DND-41 (cell line): ENCODE results near the gene FBXL2.

Experiments used
- EZH2 ChIP-seq: IDR thresholded peaks from 3 replicates; pipeline ENCODE4 v1.6.1; 2012; ENCODE audit warnings: borderline replicate concordance, low read depth, mild to moderate bottlenecking, moderate library complexity, low read length, inconsistent platforms; ENCODE audit not compliant: severe bottlenecking
- TF ChIP-seq, protein P1 (sequence below): IDR thresholded peaks from 2 replicates; pipeline ENCODE4 v1.5.1; 2012; ENCODE audit warnings: borderline replicate concordance, low read length, moderate library complexity, mild to moderate bottlenecking; ENCODE audit not compliant: poor library complexity, severe bottlenecking; ENCODE audit errors: extremely low read depth

DNA sequence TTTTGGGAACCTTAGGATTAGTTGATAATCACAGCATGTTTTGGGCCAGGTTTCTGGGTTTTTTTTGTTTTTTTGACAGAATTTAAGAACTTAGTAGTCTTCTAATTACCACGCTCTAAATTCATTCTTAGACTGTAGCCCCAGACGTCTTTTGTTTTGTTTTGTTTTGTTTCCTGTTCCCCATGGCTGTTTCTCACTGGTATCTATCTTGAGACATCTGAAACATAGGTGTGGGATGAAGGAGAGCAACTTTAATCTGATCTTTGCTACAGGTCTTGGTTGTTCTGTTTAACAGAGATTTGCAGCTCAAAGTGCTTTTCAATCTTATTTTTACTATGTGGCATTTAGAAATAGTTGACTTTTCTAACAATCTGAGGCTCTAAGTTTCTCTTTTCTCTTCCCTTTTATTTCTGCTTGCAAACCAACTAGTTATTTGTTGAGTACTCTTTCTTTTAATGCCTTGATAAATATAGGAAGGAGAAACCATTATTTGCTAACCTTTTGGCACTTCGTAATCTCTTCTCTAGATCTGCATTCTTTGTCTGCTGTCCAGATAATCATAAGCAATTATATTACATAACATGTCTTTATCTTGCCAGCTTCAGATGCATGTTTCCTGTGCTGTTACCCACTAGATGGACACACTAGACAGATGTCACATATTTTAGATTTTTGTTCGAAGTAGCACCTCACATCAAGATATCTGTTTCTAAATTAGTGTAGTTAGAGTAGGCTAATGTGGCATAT, 40.9 kb downstream of the FBXL2 start:
- TF ChIP-seq, protein P1, sequence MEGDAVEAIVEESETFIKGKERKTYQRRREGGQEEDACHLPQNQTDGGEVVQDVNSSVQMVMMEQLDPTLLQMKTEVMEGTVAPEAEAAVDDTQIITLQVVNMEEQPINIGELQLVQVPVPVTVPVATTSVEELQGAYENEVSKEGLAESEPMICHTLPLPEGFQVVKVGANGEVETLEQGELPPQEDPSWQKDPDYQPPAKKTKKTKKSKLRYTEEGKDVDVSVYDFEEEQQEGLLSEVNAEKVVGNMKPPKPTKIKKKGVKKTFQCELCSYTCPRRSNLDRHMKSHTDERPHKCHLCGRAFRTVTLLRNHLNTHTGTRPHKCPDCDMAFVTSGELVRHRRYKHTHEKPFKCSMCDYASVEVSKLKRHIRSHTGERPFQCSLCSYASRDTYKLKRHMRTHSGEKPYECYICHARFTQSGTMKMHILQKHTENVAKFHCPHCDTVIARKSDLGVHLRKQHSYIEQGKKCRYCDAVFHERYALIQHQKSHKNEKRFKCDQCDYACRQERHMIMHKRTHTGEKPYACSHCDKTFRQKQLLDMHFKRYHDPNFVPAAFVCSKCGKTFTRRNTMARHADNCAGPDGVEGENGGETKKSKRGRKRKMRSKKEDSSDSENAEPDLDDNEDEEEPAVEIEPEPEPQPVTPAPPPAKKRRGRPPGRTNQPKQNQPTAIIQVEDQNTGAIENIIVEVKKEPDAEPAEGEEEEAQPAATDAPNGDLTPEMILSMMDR = no peak
- TF ChIP-seq EZH2 = no peak
